Caki2 (cell line): Measurements from ENCODE around the gene SAPCD2. TPM values are rescaled to one million over a fixed set of nuclear protein-coding genes. Genes with fewer than 3 reads are reported as not detected.
A peak's percentile ranks its signal among the peaks of the same experiment; 100 is the strongest.

Source experiments
- DNase-seq: peaks from one replicate; pipeline ENCODE4 v3.0.0-alpha.2; 2015; ENCODE audit warnings: low read depth
- in situ Hi-C: cut with HindIII; loops from 2 replicates; pipeline ENCODE4 v1.10.0; 2016; ENCODE audit warnings: low sequenced_read_pairs, low pct_unique_long_range_greater_than_20kb, mixed read lengths
- total RNA-seq: library from RNA; depleted of rRNA; stranded (reverse); fragments of >200 nt; shearing (Covaris generic); gene quantifications from 2 replicates; pipeline ENCODE4 v1.2.3, GENCODE V29; 2014; ENCODE audit warnings: low replicate concordance

SAPCD2 gene
- total RNA-seq, 1 experiment from 2014 or later: 55.0 TPM

DNA sequence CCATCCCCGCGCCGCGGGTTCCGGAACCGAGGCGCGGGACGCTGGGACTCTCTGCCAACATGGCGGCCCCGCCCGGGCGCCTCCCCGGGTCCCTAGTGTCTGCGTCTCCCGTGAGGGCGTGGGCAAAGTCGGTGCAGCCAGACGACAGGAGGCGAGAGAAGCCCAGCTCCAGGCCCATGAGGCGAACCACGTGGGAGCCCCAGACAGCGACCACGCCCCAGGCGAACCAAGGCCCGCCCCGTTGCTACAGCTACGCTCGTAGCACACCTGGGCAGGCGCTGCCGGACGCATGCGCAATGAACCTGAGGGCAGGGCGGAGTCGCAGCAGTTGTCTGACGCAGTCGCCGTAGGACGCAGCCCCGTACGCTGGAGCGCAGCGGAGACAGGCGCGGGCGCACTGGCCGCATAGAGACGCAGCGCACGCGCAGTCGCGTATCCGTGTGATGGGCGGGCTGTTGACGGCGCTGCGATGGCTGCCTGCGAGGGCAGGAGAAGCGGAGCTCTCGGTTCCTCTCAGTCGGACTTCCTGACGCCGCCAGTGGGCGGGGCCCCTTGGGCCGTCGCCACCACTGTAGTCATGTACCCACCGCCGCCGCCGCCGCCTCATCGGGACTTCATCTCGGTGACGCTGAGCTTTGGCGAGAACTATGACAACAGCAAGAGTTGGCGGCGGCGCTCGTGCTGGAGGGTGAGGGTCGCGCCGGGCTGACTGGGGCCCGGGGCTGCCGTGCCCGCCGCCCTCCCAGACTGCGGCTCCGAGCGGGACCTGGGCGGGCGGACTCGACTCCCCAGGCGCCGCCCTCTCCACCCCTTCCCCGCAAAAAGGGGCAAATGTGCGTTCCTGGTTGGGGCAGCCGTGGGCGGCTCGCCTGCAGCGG, 16.4 kb upstream of the SAPCD2 start, which contains the start of gene MAN1B1:
Gene MAN1B1 (plus strand): TSS at position 455 of the 878 bp plus-strand sequence. CDS start 15 bp downstream, at position 470.
- DNase-seq: peak; percentile 99
- in situ Hi-C loops: no loop called here

DNA sequence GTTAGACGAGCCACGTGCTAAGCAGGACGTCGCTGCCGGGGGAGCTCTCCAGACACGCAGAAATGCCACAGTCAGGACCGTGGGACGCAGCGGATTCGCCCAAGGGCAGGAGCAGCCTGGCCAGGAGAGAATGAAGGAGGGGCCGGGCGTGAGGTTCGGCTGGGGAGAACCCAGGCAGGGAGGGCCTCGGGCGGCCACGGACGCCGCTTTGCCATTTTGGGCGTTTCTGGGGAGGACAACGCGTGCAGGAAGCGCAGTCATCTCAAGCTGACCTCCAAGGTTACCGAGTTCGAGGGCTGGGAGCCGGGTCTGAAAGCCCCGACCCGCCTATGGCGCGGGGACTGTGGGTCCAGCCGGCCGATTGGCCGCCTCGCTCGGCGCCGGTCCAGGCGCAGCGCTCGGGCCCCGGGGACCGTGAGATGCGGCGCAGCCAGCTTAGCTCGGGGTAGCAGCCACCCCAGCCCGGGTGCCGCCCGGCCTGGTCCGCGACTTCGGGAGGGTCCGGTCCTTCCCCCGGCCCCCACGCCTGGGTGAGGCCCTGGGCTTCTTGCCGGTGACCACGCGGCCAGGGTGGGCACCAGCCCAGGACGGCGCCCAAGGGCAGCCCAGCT, 15.7 kb upstream of the SAPCD2 start:
- no peak for DNase-seq
- in situ Hi-C loops: no loop called here

DNA sequence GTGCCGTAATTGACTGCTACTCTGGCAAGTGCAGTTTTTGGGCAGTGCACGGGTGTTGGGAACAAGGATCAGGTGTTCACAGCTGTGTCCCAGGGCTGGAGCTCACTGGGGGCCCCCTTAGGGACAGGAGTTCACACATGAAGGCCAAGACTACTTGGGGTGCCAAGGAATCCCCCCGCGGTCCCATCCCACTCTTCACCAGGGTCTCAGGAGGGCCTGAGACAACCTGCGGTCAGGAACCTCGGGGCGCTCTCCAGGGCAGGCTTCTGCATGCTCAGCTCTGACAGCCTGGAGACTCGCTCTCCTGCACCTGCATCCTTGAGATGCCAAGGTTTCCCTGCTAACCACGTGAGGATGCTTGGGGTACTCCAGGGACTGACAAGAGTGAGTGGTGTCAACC, 14.2 kb upstream of the SAPCD2 start:
- no peak for DNase-seq
- in situ Hi-C loops: no loop called here

DNA sequence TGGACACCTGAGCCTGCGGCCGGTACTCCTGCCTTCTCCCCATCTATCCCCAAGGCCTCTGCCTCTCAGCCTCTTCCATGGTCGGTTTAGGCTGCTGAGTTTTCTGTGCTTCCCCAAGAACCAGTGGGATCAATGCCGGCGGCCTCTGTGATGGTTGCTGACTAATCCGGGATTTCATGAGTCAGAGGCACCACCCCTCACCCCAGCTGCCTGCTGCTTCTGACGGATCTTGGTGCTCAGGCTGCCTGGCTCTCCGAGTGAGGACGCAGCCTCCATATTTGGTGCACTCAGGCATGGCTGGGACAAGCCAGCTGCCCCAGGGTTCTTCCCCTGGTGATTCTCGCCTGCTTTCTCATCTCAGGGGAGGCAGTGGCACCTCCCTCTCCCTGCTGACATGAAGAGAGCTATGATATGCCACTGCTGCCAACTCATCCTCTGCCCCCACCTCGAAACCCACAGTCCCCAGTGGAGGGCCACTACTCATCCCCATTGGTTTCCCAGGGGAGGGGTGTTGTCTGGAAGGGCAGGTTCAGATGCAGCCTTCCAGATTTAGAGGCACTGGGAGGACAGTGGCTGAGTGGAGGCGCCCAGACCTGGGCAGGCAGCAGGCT, 13.1 kb upstream of the SAPCD2 start:
- in situ Hi-C loops: no loop called here
- peak; percentile 97 for DNase-seq

DNA sequence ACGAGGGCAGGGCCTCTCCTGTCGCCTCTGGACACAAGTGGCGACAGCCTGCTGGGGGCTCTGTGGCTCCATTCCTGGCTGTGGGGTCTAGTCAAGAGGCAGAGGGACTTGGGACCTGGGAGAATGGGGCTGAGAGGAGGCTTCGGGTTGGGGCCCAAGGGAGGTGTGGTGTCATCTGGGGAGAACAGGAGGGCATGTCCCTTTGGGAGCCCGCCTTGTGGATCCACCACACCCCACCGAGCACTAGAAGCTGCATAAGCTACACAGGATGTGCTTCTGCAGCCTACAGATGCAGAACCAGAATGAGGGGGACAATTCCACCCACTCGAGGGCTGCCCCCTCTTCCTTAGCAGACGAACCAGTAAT, 12.6 kb upstream of the SAPCD2 start:
- in situ Hi-C loops: no loop called here
- DNase-seq: no peak

DNA sequence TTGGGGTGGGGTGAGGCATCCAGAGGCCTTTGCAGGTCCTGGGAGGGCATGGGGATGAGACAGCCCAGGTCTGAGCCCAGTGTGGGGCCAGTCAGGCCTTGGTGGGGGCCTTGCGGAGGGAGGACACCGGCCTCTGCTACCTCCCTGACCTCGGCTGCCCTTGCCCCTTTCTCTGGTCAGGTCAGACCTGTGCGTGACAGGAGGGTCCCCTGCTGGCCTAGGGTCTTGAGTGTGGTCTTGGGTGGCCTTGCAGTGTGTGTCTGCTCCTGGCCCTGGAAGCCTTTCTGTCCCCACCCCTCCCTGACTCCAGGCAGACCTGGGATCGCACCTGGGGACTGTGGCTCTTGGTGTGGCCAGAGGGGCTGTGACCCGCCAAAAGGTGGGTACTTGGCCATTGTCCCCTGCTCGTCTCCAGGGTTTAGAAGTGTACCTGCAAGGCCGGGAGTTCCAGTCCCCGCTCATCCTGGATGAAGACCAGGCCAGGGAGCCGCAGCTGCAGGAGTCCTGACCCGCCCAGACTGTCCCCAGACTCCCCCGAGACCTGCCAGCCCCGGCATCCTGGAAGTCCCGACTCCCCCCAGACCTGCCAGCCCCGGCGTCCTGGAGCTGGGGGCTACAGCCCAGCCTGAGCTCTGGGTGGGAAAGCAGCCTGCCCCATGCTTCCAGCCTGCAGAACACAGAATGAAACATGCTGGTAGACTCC, 12.0 kb upstream of the SAPCD2 start:
- in situ Hi-C loops: no loop called here
- DNase-seq: no peak

DNA sequence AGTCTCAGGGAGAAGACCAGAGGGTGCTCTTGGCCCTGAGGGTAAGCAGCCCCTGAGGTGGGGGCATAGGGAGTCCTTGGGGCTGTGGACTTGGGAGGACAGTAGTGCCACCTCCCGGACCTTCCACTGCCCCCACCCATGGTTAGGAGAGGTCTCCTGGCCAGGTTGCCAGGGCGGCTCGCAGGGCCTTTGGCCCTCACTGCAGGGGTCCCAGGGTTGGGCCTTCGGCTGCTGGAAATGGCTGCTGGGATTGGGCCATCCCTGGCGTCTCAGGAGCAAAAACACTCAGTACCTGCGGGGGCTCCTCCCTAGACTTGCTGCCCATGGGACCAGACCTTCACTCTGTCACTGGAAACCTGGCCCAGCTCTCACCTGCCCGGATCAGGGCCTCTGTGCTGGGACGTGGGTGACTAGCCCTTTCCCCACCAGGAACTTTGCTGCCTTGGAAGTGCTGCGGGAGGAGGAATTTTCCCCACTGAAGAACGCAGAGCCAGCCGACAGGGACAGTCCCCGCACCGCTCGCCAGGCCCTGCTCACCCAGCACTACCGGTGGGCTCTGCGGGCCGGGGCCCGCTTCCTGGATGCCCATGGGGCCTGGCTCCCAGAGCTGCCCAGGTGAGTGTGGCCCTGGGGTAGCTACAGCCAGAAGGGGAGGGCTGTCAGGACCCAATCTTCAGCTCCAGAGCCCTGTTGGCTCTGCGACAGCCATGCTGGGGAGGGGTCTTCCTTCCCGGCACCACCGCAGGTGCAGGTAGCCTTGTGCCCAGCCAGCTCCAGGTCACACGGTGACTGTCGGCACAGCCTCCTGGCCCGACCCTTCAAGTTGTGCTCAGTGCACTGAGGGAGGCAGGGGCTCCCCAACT, 10.1 kb upstream of the SAPCD2 start:
- in situ Hi-C loops: no loop called here

DNA sequence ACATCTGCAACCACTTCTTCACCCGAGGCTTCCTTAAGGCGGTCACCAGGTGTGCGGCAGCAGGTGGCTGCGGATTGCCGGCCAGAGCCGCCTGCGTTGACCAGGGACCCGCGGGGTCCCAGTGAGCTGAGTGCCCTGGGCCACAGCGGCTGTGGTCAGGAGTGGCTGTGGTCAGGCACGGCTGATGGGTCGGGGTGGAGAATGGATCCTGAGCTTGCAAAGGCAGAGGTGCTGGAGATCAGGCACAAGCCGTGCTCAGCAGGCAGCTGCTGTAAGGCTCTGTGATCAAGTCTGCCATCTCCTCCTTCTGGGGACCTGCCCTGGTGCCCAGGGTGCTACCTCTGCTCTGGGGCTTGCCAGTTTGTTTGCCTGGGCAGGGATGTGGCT, 9.0 kb upstream of the SAPCD2 start:
- DNase-seq: no peak
- in situ Hi-C loops: no loop called here

More for the DNA sequence above, 10.1 kb upstream of the SAPCD2 start:
- no peak for DNase-seq

DNA sequence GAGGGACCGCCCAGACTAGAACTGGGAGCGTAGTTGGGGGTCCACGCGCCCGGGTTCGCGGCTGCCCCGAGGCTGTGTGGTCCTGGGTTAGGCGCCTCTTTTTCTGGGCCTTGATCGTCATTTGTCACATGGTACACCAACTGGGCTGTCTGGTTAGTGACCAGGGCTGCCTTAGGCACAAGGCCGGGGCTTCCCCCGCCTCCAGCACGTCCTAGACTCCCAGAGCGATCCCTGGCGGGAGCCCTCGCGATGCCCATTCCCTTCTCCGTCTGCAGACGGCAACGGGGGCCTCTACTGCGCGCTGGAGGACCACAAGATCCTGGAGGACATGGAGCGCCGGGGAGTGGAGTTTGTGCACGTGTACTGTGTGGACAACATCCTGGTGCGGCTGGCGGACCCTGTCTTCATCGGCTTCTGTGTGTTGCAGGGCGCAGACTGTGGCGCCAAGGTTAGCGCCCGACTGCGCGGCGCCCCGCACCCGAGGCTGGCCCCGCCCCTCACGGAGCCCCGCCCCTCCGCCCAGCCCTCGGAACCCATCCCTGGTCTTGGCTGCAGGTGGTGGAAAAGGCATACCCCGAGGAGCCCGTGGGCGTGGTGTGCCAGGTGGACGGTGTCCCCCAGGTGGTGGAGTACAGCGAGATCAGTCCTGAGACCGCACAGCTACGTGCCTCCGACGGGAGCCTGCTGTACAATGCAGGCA, 8.5 kb upstream of the SAPCD2 start:
- no peak for DNase-seq
- in situ Hi-C loops: no loop called here

DNA sequence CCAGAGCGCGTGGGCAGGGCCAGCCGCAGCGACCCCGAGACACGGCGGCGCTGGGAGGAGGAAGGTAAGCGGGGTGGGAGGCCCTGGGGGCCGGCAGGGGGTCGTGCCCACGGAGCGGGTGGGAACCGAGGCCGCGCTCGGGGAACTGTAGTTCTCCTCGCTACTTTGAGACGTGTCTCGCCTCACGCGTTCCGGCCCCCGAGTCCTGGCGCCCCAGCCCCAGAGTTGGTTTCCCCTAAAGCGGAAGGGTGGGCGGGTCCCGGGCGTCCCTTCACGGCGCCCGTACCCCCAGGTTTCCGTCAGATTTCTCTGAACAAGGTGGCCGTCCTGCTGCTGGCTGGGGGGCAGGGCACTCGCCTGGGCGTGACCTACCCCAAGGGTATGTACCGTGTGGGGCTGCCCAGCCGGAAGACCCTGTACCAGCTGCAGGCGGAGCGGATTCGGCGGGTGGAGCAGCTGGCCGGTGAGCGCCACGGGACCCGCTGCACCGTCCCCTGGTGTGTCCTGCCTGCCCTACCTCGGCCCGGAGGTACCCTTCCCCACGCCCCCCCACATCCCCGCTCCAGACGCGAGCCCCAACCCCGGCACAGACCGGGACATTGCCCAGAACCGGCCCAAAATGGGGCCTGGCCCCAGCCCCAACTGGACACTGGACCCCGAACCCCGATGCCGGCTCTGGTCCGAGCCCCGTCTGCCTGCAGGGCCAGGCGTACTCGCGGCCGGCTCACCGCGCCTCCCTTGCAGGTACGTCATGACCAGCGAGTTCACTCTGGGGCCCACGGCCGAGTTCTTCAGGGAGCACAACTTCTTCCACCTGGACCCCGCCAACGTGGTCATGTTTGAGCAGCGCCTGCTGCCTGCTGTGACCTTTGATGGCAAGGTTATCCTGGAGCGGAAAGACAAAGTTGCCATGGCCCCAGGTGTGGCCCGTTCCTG, 7.7 kb upstream of the SAPCD2 start:
- in situ Hi-C loops: no loop called here

DNA sequence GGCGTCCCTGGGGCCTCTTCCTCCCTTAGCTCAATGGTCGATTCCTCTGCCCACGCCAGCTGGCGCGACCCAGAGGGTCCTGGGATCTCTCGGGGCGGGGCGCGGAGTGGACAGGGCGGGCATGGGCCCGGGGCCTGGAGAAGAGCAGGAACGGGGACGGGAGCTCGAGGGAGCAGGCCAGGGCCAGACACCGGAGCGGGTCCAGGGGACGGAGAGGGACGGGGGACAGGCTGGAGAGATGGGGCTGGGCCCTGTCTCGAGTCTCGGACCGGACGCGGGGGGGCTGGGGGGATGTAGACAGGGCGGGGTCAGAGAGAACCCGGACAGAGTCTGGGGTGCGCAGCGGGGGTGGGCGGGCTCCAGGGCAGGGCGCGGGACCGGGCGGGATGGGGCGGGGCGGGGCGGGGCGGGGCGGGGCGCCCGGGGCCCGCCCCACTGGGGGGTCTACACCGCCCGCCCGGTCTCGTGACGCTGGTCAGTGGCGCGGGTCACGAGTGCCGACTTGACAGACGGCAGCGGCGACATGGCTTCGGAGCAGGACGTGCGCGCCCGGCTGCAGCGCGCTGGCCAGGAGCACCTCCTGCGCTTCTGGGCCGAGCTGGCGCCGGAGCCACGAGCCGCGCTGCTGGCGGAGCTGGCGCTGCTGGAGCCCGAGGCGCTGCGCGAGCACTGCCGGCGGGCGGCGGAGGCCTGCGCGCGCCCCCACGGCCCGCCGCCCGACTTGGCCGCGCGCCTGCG, 6.8 kb upstream of the SAPCD2 start, which contains the start of gene UAP1L1:
Gene UAP1L1 (plus strand): TSS at position 508 of the 738 bp plus-strand sequence. CDS start 16 bp downstream, at position 524.
- no peak for DNase-seq
- in situ Hi-C loops: no loop called here

More for the DNA sequence above, 7.7 kb upstream of the SAPCD2 start:
- DNase-seq: no peak

DNA sequence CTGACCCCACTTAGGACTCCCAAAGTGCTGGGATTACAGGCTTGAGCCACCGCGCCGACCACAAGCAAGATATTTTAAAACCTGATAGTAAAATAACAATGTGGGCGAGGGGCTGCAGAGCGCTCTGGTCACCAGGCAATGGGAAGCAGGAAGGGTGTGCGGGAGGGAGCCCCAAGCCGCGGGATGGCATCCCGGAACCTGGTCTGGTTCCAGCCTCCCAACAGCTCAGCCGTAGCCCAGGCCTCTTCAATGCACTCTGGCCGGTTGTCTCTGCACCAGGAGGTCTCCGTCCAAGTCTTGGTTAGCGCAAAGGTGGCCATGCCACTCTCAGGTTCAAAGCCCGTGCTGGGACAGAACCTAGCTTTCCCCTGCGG, 6.3 kb upstream of the SAPCD2 start:
- in situ Hi-C loops: no loop called here
- no peak for DNase-seq

DNA sequence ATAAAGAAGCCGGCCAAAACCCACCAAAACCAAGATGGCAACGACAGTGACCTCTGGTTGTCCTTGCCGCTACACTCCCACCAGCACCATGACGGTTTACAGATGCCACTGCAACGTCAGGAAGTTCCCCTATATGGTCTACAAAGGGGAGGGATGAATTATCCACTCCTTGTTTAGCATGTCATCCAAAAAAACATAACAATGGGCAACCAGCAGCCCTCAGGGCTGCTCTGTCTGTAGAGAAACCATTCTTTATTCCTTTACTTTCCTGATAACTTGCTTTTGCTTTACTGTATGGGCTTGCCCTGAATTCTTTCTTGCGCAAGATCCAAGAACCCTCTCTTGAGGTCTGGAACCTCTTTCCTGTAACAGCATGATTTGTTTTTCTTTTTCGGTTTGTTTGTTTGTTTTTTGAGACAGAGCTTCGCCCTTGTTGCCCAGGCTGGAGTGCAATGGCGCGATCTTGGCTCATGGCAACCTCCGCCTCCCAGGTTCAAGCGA, 5.0 kb upstream of the SAPCD2 start:
- no peak for DNase-seq
- in situ Hi-C loops: no loop called here

DNA sequence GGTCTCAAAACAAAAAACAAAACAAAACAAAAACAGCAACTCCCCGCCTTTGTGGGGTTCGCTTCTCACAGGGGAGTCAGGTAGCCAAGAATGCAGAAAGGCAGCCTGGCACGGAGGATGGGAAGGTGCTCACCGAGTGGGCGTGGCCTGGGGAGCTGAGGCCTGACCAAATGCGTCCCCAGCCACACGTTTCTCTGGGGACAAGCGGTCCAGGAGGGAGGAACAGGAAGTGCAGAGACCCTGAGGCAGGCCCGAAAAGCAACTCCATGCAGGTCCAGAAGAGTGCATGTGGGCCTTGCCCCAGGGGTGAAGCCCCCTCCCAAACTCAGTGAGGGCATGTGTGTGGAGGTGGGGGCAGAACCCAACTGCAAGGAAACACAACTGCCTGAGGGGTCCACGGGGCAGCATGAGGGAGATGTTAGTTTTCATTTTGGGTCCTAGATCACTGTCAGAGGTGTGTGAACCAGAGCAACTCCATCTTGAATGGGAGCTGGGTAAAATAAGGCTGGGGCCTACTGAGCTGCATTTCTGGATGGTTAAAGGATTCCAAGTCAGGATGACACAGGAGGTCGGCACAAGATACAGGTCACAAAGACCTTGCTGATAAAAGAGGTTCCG, 4.4 kb upstream of the SAPCD2 start:
- DNase-seq: no peak
- in situ Hi-C loops: no loop called here

DNA sequence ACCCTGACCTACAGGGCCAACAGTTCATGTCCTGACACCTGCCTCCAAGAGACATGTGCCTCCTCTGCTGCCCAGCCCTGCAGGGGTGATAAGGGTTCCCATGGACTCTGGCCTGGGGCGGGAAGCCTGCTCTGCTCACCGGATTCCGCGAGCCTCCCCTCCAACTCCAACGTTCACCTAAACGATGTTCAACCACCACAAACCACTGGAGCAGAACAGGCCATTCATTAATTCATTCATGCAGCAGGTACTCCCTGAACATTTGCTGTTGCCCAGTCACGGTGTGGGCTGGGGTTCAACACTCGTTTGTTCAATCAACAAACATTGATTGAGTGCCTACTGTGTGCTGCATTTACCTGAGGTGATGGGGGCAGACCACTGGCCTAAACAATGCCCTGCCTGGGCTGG, 3.6 kb upstream of the SAPCD2 start:
- in situ Hi-C loops: no loop called here
- no peak for DNase-seq
